Measurements from ENCODE around the gene ANKRD33B.

The ANKRD33B gene

DNA sequence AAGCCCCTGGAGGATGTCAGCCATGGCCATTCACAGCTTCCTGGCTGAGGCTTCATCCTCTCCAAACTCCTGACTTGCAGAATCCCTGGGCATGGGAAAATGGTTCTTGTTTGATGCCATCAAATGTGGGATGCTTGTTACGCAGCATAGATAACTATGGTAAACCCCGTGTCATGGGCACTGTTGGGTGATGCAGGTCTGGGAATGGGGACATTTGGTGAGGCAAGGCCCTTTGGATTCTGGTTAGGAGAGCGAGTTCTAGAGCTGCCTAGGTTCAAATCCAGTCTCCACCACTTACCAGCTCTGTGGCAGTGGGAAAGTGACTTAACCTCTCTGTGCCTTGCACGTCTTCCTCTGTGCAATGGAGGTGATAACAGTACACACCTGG lies 41.7 kb upstream of the ANKRD33B start:
- TF ChIP-seq, protein P1, sequence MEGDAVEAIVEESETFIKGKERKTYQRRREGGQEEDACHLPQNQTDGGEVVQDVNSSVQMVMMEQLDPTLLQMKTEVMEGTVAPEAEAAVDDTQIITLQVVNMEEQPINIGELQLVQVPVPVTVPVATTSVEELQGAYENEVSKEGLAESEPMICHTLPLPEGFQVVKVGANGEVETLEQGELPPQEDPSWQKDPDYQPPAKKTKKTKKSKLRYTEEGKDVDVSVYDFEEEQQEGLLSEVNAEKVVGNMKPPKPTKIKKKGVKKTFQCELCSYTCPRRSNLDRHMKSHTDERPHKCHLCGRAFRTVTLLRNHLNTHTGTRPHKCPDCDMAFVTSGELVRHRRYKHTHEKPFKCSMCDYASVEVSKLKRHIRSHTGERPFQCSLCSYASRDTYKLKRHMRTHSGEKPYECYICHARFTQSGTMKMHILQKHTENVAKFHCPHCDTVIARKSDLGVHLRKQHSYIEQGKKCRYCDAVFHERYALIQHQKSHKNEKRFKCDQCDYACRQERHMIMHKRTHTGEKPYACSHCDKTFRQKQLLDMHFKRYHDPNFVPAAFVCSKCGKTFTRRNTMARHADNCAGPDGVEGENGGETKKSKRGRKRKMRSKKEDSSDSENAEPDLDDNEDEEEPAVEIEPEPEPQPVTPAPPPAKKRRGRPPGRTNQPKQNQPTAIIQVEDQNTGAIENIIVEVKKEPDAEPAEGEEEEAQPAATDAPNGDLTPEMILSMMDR (IDR thresholded peaks at IDR 0.05) = no peak
- no peak overlapping the region for H3K4me3 ChIP-seq
- no peak overlapping the region for H3K27ac ChIP-seq
- no peak for DNase-seq (ENCODE audit: low spot score)

DNA sequence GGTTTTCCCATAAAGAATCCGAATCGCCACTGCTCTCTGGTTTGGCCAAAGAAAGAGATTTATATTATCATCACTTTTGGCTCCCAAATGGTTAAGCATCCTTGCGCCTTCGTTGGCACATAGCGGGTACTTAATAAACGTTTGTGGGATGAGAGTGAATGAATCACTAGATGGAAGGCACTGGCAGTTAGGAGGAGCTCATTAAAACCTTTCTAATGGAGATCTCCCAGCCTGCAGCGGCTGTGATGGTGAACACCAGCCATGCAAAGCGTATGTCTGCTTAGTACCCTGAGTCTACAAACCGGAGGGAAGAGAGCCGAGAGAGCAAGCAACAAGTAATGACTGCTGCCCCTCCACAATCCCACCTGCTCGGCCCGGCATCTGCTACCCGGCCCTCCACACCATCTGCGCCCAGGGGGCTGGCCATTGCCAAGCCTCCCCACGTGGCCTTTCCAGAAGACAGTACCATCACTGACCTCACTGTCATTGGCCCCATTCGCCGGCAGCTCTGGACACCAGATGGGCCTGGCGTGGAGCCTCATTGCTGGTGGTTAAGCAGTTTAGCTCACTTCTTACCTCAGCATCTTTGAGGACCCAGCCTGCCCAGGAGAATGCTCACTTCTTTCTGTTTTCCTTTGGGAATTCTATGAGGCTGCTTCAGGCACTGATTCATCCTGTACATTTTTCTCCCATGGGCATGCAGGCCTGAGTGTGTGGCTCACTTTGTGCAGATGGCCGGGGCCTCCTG lies 39.3 kb upstream of the ANKRD33B start:
- Histone ChIP-seq H3K4me3 (no peak overlapping the region), H3K27ac (no peak overlapping the region)
- no peak for DNase-seq (ENCODE audit: low spot score)
- TF ChIP-seq, protein P1 (IDR thresholded peaks at IDR 0.05) = no peak

DNA sequence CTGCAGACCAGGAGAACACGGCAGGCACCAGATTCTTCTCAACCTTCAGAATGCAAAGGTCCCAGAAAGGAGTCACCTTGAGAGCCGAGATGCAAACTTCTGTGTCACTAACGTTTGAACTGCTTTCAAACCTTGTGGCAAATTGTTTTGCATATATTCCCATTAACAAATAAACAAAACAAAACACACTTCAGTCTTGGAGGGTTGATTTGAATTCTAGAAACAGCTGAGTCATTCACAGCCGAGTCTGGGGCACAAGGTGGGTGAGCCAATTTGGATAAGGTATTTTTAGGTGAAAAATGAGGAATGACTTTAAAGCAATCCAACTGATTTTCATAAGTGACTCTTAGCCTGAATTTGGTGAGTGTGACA lies 38.8 kb upstream of the ANKRD33B start:
- no peak for DNase-seq (ENCODE audit: low spot score)
- Histone ChIP-seq H3K27ac (no peak overlapping the region), H3K4me3 (no peak overlapping the region)
- TF ChIP-seq, protein P1 (IDR thresholded peaks at IDR 0.05) = no peak

DNA sequence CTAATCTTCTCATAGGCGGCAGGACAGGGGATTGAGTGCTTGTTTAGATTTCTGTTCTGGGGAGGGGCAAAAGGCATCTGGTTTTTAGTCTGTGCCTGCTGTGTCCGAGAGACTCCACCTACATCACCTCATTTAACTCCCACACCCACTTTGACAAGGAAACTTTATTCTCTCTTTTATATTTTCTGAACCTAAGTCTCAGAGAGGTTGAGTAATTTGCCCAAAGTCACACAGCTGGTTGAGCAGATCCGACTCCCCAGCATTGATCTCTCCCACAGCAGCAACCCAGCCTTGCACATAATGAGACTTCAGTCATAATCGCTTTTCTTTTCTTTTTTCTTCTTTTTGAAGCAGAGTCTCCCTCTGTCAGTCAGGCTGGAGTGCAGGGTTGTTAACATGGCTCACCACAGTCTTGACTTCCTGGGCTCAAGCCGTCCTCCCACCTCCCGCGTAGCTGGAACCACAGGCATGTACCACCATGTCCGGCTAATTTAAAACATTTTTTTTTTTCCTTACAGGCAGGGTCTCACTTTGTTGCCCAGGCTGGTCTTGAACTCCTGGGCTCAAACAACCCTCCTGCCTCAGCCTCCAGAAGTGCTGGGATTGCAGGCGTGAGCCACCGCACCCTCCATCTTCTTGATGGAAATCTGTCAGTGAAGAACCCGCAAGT lies 36.5 kb upstream of the ANKRD33B start:
- no peak overlapping the region for H3K4me3 ChIP-seq
- DNase-seq (ENCODE audit: low spot score) = no peak
- no peak overlapping the region for H3K27ac ChIP-seq
- TF ChIP-seq, protein P1 (IDR thresholded peaks at IDR 0.05) = no peak

DNA sequence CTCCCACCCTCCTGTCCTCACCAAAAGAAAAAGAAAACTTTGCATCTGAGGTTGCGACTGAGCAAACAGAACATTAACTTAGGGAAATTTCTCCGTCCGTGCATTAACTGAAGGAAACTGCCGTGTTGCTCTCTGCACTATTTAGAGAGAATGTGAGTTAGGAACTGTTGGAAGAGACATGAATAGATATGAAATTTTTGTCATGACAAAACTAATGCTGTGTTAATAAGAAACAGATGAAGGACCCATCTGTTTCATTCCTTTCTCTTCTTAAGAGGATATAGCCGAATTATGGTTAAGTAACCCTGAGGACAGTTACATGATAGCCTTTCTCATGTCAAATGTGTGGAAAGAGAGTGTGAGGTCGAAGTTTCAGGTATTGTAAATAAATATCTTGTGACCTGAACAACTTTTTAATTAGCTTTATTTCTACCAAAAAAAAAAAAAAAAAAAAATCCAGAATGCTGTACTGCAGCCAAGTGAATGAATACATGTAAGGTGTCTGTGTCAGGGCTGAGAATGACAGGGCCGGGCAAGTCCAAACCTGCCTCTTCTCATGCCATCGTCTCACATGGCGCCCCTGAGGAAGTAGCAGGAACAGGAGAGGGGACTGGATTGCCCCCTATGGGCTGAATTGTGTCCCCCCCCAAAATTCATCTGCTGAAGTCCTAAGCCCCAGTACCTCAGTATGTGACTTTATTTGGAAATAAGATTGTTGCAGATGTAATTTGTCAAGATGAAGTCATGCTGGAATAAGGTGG lies 35.6 kb upstream of the ANKRD33B start:
- no peak for DNase-seq (ENCODE audit: low spot score)
- H3K4me3 ChIP-seq = no peak overlapping the region
- TF ChIP-seq, protein P1 (IDR thresholded peaks at IDR 0.05) = no peak
- no peak overlapping the region for H3K27ac ChIP-seq

DNA sequence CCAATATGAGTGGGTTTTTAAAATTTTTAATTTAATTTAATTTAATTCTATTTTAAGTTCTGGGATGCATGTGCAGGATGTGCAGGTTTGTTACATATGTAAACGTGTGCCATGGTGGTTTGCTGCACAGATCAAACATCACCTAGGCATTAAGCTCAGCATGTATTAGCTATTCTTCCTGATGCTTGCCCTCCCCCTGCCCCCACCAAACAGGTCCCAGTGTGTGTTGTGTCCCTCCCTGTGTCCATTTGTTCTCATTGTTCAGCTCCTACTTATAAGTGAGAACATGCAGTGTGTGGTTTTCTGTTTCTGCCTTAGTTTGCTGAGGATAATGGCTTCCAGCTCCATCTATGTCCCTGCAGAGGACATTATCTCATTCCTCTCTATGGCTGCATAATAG lies 35.0 kb upstream of the ANKRD33B start:
- DNase-seq (ENCODE audit: low spot score) = no peak
- Histone ChIP-seq H3K27ac (no peak overlapping the region), H3K4me3 (no peak overlapping the region)
- TF ChIP-seq, protein P1 (IDR thresholded peaks at IDR 0.05) = no peak

All from coronary artery (tissue), 2 donors.